Fibroblast of skin of left biceps (primary cell): ENCODE results near the gene NEUROD2.

Experiments used
- DNase-seq, 2 experiments: peaks; one replicate each; pipeline ENCODE4 v3.0.0-alpha.2; 2013; ENCODE audit warnings: low read depth in 2 of 2

The NEUROD2 gene

DNA sequence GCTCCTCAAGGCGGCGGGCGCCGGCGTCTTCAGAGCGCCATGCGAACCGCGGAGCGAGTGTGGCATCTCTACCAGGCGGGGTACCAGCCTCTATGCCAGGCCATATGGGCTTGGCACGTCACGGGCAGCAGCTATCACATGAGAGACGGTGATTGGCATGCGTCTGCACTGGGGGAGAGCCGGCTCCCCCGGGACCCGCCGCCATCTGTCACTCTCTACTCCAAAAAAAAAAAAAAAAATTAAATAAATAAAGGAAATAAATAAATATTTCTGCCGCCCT lies at the start of gene NEUROD2:
NEUROD2 (minus strand) TSS at position 70 of the 280 bp plus-strand sequence. CDS start 1,321 bp downstream, outside the sequence.
- no peak for DNase-seq

DNA sequence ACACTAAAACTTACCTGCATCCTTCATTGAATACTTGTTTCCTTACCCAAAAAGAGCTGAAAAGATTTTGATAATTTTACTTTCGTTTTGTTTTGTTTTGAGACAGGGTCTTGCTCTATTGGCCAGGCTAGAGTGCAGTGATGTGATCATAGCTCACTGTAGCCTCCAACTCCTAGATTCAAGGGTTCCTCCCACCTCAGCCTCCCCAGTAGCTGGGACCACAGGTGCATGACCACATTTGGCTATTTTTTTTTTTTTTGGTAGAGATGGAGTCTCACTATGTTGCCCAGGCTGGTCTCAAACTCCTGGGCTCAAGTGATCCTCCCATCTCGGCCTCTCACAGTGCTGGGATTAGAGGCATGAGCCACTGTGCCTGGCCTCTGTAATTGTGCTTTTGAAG lies 47.4 kb upstream of the NEUROD2 start:
- DNase-seq, result no peak

DNA sequence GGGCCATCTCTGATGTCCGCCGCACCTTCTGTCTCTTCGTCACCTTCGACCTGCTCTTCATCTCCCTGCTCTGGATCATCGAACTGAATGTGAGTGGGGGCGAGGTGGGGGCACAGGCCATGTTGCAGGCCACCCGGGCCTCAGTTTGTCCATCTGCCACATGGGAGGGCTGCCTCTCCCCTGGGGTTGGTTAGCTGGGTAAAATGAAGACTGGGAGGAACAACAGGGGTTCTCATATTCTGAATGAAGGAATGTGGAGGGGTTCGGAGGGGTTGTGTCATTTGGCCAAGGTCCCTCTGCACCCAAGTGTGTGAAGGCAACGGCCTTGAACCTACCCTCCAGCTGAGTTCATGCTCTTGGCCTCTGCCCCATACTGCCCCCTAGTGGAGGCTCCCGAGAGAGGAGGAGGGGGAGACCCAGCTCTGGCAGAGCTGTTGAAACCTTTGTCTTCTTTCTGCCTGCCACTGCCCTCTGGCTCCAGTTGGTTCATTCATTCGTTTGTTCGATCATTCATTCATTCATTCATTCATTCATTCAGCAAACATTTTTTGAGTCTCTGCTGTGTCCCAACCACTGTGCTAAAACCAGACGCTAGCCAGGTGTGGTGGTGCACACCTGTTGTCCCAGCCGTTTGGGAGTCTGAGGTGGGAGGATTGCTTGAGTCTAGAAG lies 46.1 kb upstream of the NEUROD2 start:
- no peak for DNase-seq

DNA sequence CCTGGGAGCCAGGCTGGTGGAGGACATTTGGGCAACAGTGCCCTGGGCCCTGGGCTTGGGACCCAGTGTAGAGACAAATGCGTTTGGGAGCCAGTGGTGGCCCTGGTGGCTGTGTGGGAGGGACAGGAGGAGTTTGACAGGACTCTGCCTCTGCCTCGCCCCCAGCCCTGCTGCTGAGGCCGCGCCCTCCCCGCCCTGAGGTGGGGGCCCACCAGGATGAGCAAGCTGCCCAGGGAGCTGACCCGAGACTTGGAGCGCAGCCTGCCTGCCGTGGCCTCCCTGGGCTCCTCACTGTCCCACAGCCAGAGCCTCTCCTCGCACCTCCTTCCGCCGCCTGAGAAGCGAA lies 45.6 kb upstream of the NEUROD2 start:
- DNase-seq, result no peak

DNA sequence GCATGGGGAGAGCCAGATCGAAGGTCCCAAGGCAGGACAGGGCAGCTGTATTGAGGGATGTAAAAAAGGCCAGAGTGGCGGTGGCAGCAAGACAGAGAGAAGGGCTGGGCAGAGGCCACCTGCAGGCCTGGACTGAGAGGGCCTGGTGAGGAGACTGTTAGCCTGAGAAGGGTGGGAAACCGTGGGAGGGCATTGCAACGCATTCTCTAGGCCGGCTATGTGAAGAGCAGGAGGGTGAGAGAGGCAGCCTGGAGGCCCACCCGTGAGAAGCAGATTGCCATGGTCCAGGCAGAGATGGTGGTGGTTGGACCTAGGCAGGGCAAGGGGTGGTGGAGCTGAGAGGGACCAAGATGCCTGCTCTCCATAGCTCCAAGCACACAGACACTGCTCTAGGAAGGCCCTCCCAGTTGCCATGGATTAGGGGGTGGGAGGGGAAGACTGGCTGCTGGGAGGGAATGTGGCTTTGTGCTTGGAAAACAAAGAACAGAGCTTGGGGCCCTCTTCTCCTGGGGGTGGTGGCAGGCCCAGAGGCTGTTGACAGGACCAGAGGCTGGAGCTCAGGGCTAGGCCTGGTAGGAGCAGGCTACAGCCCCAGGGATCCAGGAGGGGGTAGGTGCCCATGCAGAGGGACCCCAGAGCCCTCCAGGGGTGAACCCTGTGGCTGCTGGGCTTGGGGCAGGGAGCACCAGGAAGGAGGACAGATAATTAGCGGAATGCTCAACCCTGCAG lies 45.0 kb upstream of the NEUROD2 start:
- DNase-seq, result no peak

DNA sequence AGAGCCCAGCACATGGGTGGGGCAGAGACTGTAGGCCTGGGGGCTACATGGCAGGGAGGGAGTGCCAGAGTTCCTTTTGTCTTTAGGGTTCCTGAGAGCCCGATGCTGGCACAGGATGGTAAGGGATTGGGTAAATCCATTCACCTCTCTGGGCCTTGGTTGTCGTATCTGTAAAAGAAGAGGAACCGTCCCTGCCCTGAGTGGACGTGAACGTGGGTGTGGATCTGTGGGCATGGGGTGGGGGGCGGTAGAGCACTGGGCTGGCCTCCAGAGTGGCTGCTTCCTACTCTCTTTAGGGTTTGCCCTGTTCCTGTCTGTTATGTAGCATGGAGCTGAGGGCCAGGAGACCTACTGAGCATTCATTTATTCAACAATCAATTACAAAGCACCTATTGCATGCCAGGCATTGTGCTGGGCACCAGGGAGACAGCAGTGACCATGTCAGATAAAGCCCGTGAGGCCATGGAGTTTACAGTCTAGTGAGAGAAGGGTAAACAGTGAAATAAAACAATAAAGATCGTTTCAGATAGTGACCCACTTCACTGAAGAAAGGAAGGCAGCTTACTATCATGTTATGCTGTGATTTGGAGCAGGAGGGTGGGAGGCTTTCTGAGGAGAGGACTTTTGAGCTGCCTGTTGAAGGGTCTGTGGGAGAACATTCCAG lies 44.3 kb upstream of the NEUROD2 start:
- no peak for DNase-seq

DNA sequence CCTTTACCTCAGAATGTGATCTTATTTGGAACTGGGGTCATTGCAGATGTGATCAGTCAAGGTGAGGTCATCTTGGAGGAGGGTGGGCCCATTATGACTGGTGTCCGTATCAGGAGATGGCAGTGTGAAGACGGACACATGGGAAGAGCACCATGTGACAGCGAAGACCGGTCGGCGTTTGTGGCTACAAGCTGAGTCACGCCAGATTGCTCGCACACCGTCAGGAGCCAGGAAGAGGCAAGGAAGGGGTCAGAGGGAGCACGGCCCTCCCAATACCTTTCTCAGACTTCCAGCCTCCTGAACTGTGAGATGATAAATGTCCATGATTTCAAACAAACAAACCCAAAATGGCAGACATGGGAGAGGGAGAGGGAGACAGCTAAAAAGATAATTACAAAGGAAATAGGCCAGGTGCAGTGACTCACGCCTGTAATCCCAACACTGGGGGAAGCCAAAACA lies 42.4 kb upstream of the NEUROD2 start:
- DNase-seq, result no peak

DNA sequence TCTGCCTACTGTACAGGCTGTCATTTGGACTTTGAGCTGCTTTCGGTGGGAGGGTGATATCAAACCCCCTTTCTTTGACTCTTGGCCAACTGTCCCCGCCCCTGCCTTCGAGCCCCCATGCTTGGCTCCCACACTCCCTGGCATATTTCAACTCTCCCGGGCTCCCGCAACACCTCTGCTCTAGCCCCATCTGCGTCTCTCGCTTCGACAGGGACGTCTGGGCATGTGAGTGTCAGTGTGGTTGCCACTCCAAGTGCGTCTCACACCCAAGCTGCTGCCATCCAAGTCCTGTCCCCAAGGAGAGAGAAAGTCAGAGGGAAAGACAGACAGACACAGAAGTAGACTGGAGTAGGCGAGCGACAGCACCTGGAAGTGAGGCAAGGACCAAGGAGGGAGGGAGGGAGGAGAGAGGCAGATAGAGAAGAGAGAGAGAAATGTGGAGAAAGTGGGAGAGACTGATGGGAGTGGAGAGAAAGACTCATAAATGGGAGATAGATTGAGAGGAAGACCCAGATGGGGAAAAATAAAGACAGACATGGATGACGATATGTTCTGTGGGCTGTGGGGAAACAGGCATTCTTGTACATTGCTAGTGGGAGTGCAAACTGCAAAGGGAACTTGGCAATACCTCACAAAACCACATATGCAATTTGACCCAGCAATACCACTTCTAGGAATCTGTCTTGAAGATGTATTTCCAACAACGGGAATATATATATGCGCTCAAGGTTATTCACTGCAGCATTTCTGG lies 41.1 kb upstream of the NEUROD2 start:
- peak; percentile 54 to 59 for DNase-seq

DNA sequence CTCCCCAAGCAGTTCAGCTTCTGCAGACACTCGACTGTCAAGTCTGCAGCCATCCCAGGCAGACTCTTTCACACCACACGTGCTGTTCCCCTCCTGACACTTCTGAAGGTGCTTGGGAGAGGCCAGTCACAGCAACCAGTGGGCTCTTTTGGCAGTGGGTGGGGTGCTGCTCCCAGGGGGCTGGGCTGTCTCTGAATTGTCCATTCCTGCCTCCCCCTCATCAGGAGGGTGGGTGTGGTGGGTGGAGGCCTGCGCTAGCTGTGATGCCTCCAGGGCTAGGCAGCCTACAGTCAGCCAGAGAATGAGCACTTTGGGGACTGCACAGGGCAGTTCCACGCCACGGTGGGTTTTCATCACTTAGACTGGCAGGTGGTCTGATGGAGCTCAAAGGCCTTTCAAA lies 39.5 kb upstream of the NEUROD2 start:
- DNase-seq, result no peak

DNA sequence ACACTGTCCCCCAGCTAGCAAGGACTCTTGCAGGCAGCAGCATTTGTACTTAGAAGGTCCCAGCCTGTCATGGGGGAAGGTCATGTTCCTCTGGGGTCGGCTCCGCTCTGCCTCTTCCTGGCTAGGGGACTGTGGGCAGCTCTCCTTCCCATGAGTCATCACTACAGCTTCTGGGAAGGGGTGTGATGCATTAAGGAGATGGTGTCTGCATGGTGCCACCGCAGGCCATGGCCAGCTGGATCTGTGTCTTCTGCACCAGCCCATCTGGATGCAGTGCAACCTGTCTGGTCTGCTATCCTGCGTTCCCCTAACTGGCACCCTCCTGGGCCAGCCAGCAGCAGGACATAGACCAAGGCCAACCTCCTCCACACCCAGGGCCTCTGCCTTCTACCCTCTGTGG lies 35.6 kb upstream of the NEUROD2 start:
- DNase-seq, result no peak

DNA sequence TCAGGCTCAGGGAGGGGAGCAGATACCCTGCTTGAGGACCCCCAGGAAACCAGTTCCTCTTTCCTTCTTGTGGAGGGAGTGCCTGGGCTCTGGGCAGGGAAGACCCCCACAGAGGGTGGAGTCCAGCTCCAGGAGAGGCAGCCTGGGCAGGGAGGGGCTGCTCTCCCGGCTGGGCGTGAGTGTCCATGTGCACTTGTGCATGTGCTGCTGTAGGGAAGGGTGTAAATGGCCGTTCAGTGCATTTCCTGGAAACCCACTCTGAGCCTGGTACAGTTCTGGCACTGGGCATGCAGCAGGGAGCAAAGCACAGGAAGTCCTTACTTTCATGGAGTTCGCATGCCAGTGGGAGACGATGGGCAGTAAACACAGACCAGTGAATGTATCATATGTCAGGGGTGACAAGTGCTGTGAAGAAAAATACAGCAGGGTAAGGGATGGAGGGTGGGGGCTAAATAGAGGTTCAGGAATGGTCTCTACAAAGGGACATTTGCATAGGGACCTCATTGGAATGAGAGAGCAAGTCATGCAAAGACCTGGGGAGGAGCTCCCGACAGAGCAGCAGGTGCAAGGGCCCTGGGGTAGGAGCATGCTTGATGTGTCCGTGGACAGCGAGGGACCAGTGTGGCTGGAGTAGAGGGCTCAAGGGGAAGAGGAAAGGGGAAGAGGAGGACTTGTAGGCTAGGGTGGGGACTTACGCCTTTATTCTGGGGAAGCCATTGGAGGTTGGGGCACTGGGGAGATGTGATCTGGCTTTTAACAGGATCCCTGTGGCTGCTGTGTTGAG lies 34.8 kb upstream of the NEUROD2 start:
- no peak for DNase-seq

DNA sequence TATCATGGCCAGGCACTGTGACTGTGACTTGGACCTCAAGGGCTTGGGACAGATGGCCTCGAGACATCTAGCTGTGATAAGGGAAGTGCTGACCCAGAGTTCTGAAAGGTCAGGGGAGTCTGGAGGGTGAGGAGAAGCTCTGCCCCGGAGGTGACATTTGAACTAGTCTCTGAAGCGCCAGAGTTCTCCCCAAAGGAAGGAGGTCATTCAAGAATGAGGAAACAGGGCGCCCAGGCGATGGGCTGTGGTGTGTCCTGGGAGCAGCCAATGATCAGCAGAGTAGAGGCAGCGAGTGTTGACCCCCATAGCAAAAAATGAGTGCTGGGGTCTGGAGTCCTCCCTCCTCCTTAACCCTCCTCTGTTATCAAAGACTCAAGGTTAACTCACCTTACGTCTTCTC lies 34.2 kb upstream of the NEUROD2 start:
- no peak for DNase-seq

DNA sequence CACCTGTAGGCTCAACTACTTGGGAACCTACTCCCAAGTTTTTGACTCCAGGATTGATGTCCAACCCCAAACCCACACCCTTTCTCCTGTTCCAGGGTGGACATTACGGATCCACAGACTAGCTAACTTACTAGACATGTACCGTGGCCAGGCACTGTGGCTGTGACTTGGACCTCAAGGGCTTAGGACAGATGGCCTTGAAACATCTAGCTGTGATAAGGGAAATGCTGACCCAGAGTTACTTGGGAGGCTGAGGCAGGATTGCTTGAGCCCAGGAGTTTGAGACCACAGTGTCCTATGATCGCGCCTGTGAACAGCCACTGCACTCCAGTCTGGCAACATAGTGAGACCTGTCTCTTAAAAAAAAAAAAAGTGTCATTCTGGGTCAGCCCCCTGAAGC lies 33.4 kb upstream of the NEUROD2 start:
- DNase-seq, result no peak

DNA sequence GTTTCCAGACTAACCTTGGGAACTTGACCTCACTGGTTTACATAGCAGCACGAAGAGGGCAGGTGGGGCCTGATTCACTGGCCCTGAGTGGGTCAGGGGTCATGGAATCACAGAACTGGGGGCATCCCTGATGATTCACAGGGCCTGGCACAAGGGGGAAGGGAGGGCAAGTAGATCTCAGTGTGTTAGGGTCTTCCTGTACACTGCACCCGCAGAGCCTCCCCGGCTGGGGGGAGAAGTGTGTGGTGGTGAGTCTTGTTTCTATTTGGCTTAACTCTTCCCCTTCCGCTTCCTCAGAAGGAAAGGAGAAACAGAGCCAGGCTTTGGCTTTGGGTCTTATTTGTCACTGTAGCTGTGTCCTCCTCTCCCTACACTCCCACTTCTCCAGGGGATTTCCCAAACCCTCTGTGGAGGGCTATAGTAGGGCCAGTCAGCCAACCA lies 32.9 kb upstream of the NEUROD2 start:
- no peak for DNase-seq

DNA sequence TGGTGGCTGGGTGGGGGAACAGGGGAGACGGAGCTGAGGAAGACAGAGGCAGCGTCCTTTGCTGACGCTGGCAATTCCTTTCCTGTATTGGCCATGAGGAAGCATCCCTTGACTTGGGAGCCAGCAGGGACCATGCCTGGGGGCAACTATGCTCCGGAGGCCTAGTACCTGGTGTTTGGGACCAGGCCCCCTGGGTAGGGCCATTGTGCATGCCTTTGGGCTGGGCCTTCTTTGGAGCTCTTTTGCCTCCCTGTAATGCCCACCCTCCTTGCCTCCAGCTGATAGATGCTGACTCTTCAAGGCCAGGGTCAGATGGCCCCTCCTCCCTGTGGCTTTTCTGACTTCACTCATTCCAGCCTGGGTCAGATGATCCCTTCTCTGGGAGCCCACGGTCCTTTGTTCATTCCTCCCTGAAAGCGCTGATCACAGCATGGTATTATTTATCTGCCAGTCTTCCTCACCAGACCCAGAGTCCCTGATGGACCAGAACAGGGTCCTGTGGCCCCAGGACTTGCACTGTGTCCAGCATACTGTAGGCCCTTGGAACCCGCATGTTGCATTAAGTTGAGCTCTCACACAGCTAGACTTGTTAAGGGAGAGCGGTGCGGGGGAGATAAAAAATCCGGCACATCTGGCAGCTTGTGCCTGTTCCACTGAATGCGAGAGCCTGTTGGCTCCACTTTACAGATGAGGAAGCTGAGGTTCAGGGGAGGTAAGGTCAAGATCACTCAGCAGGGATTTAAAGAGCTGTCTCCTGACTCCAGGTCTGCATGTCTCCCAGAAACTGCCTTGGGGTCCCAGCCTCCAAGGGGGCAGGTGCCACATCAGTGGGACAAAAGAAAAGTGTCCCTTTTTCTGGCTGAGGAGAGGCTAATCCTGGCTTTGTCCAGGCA lies 32.1 kb upstream of the NEUROD2 start:
- no peak for DNase-seq

DNA sequence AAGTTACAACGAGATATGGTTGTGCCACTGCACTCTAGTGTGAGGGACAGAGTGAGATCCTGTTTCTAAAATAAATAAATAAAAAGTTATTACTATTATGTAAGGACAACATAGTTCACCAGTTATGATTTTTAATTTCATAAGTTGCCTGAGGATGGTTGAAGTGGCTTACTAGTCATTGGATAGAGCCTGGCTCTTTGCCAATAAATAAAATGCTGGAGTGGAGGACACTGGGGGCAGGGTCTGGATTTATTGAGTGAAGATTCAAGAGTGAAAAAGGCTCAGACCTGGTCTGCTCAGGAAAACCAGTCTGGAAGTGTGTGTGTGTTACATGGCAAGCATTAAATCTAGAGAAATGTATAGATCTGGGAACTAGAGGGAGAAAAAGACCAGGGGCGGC lies 31.3 kb upstream of the NEUROD2 start:
- no peak for DNase-seq

DNA sequence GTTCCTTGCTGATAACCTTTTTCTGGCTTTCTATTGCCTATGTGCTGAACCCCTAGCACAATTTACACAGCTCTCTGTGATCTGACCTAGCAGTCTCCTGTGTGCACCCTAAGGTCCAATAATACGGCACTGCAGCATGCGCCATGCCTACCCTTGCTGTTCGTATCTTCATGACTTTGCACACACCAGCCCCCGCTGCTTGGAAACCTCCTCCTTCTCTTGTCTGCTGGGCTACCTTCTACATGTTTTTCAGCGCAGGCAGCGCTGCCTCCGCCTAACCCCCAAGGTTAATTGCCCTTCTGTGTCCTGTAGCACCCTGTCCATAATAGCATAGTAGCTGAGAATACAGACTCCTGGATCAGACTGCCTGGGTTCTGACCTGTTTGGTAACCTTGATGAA lies 30.6 kb upstream of the NEUROD2 start:
- no peak for DNase-seq

DNA sequence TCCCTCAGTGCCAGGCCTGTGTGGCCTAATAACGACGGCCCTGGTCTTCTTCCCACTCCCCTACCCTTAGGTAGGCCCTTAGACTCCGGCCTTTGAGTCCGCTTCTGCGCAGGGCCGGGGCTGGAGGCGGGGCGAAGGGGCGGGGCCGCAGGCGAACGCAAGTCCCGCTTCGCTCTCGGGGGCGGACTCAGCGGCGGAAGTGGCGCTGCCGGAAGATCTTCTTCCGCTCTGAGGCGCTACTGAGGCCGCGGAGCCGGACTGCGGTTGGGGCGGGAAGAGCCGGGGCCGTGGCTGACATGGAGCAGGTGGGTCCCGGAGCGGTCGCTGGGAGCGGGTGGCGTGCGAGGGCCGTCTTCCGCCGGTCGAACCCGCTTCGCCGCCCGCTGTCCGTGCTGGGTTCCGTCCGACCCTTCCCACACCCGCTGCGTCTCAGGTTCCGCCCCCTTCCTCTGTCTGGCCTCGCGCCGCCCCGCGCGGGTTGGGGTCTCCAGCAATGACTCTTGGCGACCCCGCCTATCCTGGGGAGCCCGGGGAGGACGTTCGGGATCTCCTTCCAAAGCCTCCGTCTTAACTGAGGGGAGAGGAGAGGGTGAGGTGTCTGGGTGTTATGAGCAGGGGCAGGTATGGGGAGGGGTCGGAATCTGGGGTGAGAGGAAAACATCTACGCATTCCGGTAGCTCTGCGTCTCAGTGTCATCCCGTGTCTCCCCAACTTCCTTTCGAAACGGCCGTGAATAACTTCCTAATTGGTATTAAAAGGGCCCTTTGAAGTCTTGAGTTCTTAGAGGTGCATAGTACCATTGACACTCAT lies 29.4 kb upstream of the NEUROD2 start, which contains the start of gene STARD3:
STARD3 (plus strand) TSS at position 218 of the 810 bp plus-strand sequence. CDS start 16,388 bp downstream, outside the sequence.
- peak; percentile 45 to 53 for DNase-seq

DNA sequence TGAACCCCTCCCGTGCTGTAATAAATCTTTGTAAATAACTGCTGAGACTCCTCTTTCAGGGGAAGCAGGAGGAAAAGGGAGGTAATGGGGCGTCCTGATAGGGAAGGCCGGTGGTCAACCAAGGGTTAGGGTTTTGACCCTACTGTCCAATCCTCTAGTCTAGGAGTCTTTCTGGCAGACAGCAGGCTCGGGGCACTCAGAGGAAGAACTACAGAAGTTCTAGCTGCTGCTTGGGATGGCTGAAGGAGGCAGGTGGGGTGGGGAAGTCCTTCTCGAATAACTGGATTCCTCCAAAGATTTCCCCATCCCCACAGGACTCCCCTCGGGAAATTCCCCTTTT lies 28.8 kb upstream of the NEUROD2 start:
- no peak for DNase-seq
